HCT116 (cell line): Measurements from ENCODE around the gene ATP8B4.

ENCODE experiments used
- ATF3 ChIP-seq: IDR thresholded peaks from 2 replicates; pipeline ENCODE4 v1.6.1; 2012
- CEBPB ChIP-seq: IDR thresholded peaks from 2 replicates; pipeline ENCODE4 v1.6.1; 2012; ENCODE audit warnings: low read depth
- CTCF ChIP-seq, 3 experiments: fragments of 200-600 bp in 1 of 3; sonication (generic) in 1 of 3; IDR thresholded peaks in 2 of 3; conservative IDR thresholded peaks in 1 of 3; 2 replicates each; pipeline ENCODE4 v1.5.1; 2012 to 2017; ENCODE audit warnings: low read depth in 2 of 3, low read length in 2 of 3, antibody characterized with exemption in 1 of 3, borderline replicate concordance in 1 of 3, control low read depth in 1 of 3, mild to moderate bottlenecking in 1 of 3, mixed read lengths in 1 of 3, mixed run types in 1 of 3, moderate library complexity in 1 of 3; ENCODE audit not compliant: insufficient read depth in 1 of 3
- EZH2 ChIP-seq: fragments of 200-600 bp; sonication (generic); IDR thresholded peaks from 2 replicates; pipeline ENCODE4 v1.6.1; 2017; ENCODE audit warnings: antibody characterized with exemption, mixed run types
- MAX ChIP-seq: IDR thresholded peaks from 2 replicates; pipeline ENCODE4 v1.6.1; 2012
- POLR2AphosphoS5 ChIP-seq: IDR thresholded peaks from 2 replicates; pipeline ENCODE4 v1.6.1; 2011; ENCODE audit warnings: mild to moderate bottlenecking, low read depth, low read length, moderate library complexity
- YY1 ChIP-seq: IDR thresholded peaks from 2 replicates; pipeline ENCODE4 v1.6.1; 2011; ENCODE audit warnings: low read length, low read depth, moderate library complexity, mild to moderate bottlenecking; ENCODE audit not compliant: insufficient replicate concordance; ENCODE audit errors: extremely low read depth

- TF ChIP-seq POLR2AphosphoS5 (no peak), CTCF (IDR thresholded peaks at IDR 0.05 in 2 of 3, conservative IDR thresholded peaks at IDR 0.05 in 1 of 3; ENCODE audit: borderline replicate concordance in 1 of 3, insufficient read depth in 1 of 3, low read depth in 2 of 3, low read length in 2 of 3) (no peak), CEBPB (no peak), YY1 (no peak), MAX (no peak), EZH2 (no peak), ATF3 (no peak)
Observed at GRCh38 chr15:50140983-50141382, 21.9 kb upstream of the ATP8B4 start.
